Choroid plexus epithelial cell (primary cell): Measurements from ENCODE around the gene ANKRD12.

Experiments used
- DNase-seq: peaks from one replicate; pipeline ENCODE4 v3.0.0-alpha.2; 2010; ENCODE audit warnings: low read depth
- H3K4me3 ChIP-seq: 2 replicates; pipeline ENCODE4 v1.5.1; 2011; ENCODE audit warnings: low read depth, mild to moderate bottlenecking, control low read depth, low read length, moderate library complexity
- TF ChIP-seq, protein P1 (sequence below): conservative IDR thresholded peaks from 2 replicates; pipeline ENCODE4 v1.5.1; 2011; ENCODE audit warnings: low read depth, mild to moderate bottlenecking, control low read depth, inconsistent platforms, low read length, moderate library complexity

ANKRD12 gene

DNA sequence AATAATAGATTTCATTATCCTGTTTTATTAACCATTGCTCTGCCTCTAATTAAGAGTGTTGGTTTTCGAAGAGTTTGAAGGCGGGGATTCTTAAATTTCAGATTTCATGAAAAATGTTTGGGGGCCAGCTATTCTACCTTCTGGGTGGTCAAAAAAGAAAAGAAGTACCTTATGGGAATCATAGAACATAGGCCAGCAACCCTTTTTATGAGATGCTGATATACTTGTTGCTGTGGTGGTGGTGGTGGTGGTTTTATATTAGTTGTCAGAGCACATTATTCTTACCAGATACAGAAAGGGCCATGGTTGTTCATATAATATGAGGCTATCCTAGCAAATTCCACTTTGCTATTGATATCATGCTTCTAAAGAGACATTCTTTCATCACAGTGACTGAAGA, 4.4 kb downstream of the ANKRD12 start:
- DNase-seq: no peak
- TF ChIP-seq, protein P1, sequence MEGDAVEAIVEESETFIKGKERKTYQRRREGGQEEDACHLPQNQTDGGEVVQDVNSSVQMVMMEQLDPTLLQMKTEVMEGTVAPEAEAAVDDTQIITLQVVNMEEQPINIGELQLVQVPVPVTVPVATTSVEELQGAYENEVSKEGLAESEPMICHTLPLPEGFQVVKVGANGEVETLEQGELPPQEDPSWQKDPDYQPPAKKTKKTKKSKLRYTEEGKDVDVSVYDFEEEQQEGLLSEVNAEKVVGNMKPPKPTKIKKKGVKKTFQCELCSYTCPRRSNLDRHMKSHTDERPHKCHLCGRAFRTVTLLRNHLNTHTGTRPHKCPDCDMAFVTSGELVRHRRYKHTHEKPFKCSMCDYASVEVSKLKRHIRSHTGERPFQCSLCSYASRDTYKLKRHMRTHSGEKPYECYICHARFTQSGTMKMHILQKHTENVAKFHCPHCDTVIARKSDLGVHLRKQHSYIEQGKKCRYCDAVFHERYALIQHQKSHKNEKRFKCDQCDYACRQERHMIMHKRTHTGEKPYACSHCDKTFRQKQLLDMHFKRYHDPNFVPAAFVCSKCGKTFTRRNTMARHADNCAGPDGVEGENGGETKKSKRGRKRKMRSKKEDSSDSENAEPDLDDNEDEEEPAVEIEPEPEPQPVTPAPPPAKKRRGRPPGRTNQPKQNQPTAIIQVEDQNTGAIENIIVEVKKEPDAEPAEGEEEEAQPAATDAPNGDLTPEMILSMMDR: no peak
- no peak overlapping the region for H3K4me3 ChIP-seq

DNA sequence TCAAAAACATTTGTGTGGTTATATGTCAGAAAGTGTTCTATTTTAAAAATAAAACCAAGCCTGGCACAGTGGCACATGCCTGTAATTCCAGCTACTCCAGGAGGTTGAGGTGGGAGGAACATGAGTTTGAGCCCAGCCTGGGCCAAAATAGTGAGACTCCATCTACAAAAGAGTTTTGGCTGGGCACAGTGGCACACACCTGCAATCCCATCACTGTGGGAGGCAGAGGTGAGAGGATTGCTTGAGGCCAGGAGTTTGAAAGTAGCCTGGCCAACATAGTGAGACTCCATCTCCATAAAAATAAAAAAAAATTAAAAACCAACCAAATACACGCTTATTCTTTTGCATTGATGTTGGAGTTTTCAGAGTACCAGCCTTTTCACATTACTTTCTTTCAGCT, 9.6 kb downstream of the ANKRD12 start:
- no peak for DNase-seq
- TF ChIP-seq, protein P1: no peak
- no peak overlapping the region for H3K4me3 ChIP-seq

- no peak overlapping the region for H3K4me3 ChIP-seq
- DNase-seq: peak; percentile 89
- TF ChIP-seq, protein P1: peak; percentile 86
These were observed 11.0 kb downstream of the ANKRD12 start for GRCh38 chr18:9147440-9148202.

DNA sequence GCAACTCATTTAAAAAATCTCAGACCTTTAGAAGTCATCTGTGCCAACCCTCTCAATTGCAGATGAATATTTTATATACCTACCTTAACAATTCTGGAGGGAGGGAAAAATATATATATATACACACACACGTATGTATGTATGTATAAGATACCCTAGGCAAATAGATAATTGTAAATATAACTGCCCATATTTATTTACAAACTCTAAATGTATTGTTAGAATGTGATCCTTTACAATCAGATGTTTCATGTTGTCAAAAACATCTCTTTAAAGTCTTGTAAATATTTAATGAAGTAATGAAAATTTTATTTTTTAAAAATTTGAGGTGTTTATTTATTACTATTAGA, 11.6 kb downstream of the ANKRD12 start:
- TF ChIP-seq, protein P1: no peak
- no peak for DNase-seq
- no peak overlapping the region for H3K4me3 ChIP-seq

GRCh38 chr18:9150121-9150520, 13.5 kb downstream of the ANKRD12 start:
- no peak overlapping the region for H3K4me3 ChIP-seq
- TF ChIP-seq, protein P1: no peak
- no peak for DNase-seq

DNA sequence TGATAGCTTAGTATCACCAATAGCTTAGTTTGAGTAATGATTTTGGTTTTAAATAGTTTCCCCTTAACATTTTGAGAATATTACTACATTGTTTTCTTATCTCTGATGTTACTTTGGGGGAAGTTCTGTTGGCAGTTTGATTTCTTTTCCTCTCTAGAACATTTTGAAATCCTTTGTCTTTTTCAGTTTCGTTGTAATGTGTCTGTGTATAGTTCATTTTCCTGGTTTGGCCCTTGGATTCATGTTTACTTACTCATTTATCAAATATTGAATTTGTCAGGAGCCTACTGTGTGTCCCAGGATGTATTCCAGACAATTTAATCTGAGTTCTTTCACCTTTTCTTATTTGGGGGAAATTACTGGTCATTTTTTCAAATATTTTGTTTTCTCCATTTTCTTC, 16.7 kb downstream of the ANKRD12 start:
- TF ChIP-seq, protein P1: no peak
- H3K4me3 ChIP-seq: no peak overlapping the region
- DNase-seq: no peak

DNA sequence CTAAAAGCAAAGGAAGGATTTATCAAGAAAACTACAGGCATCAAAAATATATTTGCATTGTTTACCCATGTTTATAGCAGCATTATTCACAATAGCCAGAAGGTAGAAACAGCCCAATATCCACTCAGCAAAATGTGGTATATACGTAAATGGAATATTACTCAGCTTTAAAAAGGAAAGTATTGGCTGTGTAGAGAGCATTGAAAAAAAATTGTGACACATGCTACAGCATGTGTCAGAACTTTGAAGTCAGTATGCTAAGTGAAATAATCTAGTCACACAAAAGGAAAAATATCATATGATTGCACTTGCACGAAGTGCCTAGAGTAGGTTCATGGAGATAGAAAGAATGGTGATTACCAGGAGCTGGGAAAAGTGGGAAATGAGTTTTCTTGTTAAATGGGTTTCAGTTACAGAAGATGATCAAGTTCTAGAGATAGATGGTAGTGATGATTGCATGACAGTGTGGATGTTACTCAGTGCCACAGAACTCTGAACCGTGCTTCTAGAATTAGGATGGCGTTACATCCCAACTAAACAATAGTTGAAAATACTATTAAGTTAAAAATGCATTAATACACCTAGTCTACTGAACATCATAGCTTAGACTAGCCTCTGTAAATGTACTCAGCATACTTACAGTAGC, 20.1 kb downstream of the ANKRD12 start:
- H3K4me3 ChIP-seq: no peak overlapping the region
- TF ChIP-seq, protein P1: no peak
- DNase-seq: no peak
